ENCODE data around the gene FBLN1.

Gene FBLN1

GRCh38 chr22:45488764-45489370 lies 13.8 kb upstream of the FBLN1 start (continued):
- TF ChIP-seq, protein P1, sequence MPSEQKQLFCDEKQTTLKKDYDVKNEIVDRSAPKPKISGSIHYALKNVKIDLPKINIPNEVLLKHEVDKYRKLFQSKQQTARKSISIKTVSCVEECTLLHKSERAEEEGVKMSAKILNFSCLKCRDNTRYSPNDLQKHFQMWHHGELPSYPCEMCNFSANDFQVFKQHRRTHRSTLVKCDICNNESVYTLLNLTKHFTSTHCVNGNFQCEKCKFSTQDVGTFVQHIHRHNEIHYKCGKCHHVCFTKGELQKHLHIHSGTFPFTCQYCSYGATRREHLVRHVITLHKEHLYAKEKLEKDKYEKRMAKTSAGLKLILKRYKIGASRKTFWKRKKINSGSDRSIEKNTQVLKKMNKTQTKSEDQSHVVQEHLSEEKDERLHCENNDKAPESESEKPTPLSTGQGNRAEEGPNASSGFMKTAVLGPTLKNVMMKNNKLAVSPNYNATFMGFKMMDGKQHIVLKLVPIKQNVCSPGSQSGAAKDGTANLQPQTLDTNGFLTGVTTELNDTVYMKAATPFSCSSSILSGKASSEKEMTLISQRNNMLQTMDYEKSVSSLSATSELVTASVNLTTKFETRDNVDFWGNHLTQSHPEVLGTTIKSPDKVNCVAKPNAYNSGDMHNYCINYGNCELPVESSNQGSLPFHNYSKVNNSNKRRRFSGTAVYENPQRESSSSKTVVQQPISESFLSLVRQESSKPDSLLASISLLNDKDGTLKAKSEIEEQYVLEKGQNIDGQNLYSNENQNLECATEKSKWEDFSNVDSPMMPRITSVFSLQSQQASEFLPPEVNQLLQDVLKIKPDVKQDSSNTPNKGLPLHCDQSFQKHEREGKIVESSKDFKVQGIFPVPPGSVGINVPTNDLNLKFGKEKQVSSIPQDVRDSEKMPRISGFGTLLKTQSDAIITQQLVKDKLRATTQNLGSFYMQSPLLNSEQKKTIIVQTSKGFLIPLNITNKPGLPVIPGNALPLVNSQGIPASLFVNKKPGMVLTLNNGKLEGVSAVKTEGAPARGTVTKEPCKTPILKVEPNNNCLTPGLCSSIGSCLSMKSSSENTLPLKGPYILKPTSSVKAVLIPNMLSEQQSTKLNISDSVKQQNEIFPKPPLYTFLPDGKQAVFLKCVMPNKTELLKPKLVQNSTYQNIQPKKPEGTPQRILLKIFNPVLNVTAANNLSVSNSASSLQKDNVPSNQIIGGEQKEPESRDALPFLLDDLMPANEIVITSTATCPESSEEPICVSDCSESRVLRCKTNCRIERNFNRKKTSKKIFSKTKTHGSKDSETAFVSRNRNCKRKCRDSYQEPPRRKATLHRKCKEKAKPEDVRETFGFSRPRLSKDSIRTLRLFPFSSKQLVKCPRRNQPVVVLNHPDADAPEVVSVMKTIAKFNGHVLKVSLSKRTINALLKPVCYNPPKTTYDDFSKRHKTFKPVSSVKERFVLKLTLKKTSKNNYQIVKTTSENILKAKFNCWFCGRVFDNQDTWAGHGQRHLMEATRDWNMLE (tag by site-specific recombination; conservative IDR thresholded peaks at IDR 0.05; ENCODE audit: low read depth) = 0 out of 2 replicates have a peak, but pooled peaks have one; percentile 22
- TF ChIP-seq ZNF544 (tag by site-specific recombination; IDR thresholded peaks at IDR 0.05) (no peak), ZSCAN30 (tag by site-specific recombination; IDR thresholded peaks at IDR 0.05) (no peak)
- TF ChIP-seq, protein P2, sequence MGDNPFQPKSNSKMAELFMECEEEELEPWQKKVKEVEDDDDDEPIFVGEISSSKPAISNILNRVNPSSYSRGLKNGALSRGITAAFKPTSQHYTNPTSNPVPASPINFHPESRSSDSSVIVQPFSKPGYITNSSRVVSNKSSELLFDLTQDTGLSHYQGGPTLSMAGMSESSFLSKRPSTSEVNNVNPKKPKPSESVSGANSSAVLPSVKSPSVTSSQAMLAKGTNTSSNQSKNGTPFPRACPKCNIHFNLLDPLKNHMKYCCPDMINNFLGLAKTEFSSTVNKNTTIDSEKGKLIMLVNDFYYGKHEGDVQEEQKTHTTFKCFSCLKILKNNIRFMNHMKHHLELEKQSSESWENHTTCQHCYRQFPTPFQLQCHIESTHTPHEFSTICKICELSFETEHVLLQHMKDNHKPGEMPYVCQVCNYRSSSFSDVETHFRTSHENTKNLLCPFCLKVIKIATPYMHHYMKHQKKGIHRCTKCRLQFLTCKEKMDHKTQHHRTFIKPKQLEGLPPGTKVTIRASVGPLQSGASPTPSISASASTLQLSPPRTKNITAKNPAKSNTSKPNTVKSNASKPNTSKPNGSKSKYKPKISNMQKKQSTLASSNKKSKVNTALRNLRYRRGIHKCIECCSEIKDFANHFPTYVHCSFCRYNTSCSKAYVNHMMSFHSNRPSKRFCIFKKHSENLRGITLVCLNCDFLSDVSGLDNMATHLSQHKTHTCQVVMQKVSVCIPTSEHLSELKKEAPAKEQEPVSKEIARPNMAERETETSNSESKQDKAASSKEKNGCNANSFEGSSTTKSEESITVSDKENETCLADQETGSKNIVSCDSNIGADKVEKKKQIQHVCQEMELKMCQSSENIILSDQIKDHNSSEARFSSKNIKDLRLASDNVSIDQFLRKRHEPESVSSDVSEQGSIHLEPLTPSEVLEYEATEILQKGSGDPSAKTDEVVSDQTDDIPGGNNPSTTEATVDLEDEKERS (tag by site-specific recombination; IDR thresholded peaks at IDR 0.05) = no peak

DNA sequence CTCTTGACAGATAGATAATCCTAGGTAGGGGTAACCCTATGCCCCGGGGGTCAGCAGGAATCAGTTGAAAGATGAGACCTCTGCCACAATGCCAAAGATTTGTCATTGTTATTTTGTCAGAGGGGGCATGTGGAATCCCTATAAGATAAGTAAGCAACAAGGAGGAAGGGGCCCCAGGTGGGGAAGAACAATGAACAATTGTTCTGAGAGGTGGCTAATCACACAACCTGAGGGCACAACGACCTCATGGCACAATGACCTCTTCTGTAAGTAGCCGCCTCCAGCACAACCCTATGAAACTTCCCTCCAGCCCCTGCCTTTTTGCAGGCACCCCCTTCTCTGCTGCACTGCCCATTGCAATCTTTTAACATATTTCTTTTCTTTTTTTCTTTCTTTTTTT lies 11.8 kb upstream of the FBLN1 start:
- Histone ChIP-seq H3K9me3 (ENCODE audit: control insufficient read depth, insufficient read depth, low read depth, low read length) (no peaks in the 10 kb centered on the region; the same call in 1 of the 2 replicates), H3K27ac (ENCODE audit: extremely low read depth, low read depth, low read length) (no peak overlapping the region), H3K4me3 (ENCODE audit: low read depth, low read length) (no peak overlapping the region), H3K4me1 (ENCODE audit: control insufficient read depth, insufficient read depth, low read length) (no peaks in the 10 kb centered on the region), H3K36me3 (ENCODE audit: control insufficient read depth in 2 of 2, insufficient read depth in 1 of 2, low read length in 2 of 2) (no peaks in the 10 kb centered on the region)
- ChIA-PET CTCF (no interaction called here), POLR2A (no interaction called here)
- TF ChIP-seq ZBTB21 (tag by site-specific recombination; IDR thresholded peaks at IDR 0.05) (no peak), ZBTB48 (tag by site-specific recombination; IDR thresholded peaks at IDR 0.05) (no peak), REPIN1 (tag by site-specific recombination; IDR thresholded peaks at IDR 0.05; ENCODE audit: low read depth) (no peak), ZNF610 (tag by site-specific recombination; IDR thresholded peaks at IDR 0.05; ENCODE audit: borderline replicate concordance) (no peak), ZNF16 (tag by site-specific recombination; IDR thresholded peaks at IDR 0.05; ENCODE audit: low read depth) (no peak), ZNF157 (tag by site-specific recombination; IDR thresholded peaks at IDR 0.05) (no peak)
- TF ChIP-seq, protein P3, sequence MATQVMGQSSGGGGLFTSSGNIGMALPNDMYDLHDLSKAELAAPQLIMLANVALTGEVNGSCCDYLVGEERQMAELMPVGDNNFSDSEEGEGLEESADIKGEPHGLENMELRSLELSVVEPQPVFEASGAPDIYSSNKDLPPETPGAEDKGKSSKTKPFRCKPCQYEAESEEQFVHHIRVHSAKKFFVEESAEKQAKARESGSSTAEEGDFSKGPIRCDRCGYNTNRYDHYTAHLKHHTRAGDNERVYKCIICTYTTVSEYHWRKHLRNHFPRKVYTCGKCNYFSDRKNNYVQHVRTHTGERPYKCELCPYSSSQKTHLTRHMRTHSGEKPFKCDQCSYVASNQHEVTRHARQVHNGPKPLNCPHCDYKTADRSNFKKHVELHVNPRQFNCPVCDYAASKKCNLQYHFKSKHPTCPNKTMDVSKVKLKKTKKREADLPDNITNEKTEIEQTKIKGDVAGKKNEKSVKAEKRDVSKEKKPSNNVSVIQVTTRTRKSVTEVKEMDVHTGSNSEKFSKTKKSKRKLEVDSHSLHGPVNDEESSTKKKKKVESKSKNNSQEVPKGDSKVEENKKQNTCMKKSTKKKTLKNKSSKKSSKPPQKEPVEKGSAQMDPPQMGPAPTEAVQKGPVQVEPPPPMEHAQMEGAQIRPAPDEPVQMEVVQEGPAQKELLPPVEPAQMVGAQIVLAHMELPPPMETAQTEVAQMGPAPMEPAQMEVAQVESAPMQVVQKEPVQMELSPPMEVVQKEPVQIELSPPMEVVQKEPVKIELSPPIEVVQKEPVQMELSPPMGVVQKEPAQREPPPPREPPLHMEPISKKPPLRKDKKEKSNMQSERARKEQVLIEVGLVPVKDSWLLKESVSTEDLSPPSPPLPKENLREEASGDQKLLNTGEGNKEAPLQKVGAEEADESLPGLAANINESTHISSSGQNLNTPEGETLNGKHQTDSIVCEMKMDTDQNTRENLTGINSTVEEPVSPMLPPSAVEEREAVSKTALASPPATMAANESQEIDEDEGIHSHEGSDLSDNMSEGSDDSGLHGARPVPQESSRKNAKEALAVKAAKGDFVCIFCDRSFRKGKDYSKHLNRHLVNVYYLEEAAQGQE (tag by site-specific recombination; IDR thresholded peaks at IDR 0.05) = no peak
- TF ChIP-seq, protein P4, sequence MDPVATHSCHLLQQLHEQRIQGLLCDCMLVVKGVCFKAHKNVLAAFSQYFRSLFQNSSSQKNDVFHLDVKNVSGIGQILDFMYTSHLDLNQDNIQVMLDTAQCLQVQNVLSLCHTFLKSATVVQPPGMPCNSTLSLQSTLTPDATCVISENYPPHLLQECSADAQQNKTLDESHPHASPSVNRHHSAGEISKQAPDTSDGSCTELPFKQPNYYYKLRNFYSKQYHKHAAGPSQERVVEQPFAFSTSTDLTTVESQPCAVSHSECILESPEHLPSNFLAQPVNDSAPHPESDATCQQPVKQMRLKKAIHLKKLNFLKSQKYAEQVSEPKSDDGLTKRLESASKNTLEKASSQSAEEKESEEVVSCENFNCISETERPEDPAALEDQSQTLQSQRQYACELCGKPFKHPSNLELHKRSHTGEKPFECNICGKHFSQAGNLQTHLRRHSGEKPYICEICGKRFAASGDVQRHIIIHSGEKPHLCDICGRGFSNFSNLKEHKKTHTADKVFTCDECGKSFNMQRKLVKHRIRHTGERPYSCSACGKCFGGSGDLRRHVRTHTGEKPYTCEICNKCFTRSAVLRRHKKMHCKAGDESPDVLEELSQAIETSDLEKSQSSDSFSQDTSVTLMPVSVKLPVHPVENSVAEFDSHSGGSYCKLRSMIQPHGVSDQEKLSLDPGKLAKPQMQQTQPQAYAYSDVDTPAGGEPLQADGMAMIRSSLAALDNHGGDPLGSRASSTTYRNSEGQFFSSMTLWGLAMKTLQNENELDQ (tag by site-specific recombination; IDR thresholded peaks at IDR 0.05; ENCODE audit: low read depth) = no peak

Data from HEK293 (cell line).